NB4 (cell line): ENCODE data around the gene ACTBL2.

Source experiments
- MYC ChIP-seq: IDR thresholded peaks from 2 replicates; pipeline ENCODE4 v1.6.1; 2011; ENCODE audit warnings: low read depth, low read length
- POLR2A ChIP-seq: IDR thresholded peaks from 2 replicates; pipeline ENCODE4 v1.6.1; 2011; ENCODE audit warnings: mild to moderate bottlenecking; ENCODE audit not compliant: insufficient read length; ENCODE audit errors: extremely low read depth
- TF ChIP-seq, protein P1 (sequence below): IDR thresholded peaks from one replicate; pipeline ENCODE4 v1.5.1; 2012; ENCODE audit warnings: low read depth, low read length

DNA sequence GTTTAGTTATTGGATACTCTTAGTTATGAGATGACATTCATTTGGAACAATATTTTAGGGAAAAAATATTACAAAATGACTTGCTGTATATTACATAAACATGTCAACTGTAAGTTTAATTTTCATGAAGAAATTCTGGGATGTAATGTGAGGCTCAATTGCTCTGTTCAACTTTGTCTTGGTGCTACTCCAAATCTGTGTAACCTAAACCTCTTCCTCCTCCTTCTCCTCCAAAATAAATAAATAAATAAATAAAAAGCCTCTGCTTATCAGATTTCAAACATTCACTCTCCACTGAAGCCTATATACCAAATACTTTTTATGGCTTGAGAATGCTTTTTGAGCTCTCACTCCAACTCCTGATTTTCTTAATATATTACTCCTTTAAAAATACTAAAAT, 27.7 kb downstream of the ACTBL2 start:
- TF ChIP-seq POLR2A (no peak), MYC (no peak)
- TF ChIP-seq, protein P1, sequence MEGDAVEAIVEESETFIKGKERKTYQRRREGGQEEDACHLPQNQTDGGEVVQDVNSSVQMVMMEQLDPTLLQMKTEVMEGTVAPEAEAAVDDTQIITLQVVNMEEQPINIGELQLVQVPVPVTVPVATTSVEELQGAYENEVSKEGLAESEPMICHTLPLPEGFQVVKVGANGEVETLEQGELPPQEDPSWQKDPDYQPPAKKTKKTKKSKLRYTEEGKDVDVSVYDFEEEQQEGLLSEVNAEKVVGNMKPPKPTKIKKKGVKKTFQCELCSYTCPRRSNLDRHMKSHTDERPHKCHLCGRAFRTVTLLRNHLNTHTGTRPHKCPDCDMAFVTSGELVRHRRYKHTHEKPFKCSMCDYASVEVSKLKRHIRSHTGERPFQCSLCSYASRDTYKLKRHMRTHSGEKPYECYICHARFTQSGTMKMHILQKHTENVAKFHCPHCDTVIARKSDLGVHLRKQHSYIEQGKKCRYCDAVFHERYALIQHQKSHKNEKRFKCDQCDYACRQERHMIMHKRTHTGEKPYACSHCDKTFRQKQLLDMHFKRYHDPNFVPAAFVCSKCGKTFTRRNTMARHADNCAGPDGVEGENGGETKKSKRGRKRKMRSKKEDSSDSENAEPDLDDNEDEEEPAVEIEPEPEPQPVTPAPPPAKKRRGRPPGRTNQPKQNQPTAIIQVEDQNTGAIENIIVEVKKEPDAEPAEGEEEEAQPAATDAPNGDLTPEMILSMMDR: no peak
